GM06990 (cell line): Measurements from ENCODE around the gene CDK6.

Experiments used
- DNase-seq: peaks from one replicate; pipeline ENCODE4 v3.0.0-alpha.2; 2011; ENCODE audit not compliant: insufficient read length; ENCODE audit errors: extremely low read depth
- H3K27me3 ChIP-seq: replicated peaks from 2 replicates; pipeline ENCODE4 v1.6.0; 2011; ENCODE audit warnings: low read length; ENCODE audit not compliant: control insufficient read depth, insufficient read depth
- H3K36me3 ChIP-seq: 2 replicates; pipeline ENCODE4 v1.5.1; 2011; ENCODE audit warnings: low read length; ENCODE audit not compliant: control insufficient read depth, insufficient read depth
- H3K4me3 ChIP-seq: replicated peaks from 2 replicates; pipeline ENCODE4 v1.5.1; 2011; ENCODE audit warnings: low read depth, mild to moderate bottlenecking, control low read depth, low read length
- TF ChIP-seq, protein P1 (sequence below): IDR thresholded peaks from 2 replicates; pipeline ENCODE4 v1.5.1; 2011; ENCODE audit warnings: low read length, control low read depth, mild to moderate bottlenecking, inconsistent platforms; ENCODE audit not compliant: insufficient read depth, poor library complexity, severe bottlenecking

CDK6 gene

DNA sequence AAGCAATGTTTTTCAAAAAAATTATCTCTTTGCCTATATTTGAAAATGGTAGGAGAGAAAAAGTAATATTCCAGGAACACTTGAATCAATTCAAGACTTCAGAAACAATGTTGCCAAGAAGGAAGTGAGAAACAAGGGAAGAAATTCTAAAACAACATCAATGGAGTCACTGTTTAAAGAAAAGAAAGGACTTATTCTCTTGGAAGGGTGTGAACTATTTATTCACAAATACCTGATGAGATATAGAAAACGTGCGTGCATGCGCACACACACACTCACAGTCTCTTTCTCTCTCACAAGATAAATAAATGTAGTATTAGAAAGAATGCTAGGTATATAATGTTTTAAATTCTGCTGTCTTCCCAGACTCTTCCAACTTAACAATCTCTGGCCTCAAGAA lies 128.9 kb downstream of the CDK6 start:
- no peak overlapping the region for H3K4me3 ChIP-seq
- TF ChIP-seq, protein P1, sequence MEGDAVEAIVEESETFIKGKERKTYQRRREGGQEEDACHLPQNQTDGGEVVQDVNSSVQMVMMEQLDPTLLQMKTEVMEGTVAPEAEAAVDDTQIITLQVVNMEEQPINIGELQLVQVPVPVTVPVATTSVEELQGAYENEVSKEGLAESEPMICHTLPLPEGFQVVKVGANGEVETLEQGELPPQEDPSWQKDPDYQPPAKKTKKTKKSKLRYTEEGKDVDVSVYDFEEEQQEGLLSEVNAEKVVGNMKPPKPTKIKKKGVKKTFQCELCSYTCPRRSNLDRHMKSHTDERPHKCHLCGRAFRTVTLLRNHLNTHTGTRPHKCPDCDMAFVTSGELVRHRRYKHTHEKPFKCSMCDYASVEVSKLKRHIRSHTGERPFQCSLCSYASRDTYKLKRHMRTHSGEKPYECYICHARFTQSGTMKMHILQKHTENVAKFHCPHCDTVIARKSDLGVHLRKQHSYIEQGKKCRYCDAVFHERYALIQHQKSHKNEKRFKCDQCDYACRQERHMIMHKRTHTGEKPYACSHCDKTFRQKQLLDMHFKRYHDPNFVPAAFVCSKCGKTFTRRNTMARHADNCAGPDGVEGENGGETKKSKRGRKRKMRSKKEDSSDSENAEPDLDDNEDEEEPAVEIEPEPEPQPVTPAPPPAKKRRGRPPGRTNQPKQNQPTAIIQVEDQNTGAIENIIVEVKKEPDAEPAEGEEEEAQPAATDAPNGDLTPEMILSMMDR = no peak
- no peaks in the 10 kb centered on the region for H3K36me3 ChIP-seq
- no peak for DNase-seq
- H3K27me3 ChIP-seq = no peaks in the 10 kb centered on the region

DNA sequence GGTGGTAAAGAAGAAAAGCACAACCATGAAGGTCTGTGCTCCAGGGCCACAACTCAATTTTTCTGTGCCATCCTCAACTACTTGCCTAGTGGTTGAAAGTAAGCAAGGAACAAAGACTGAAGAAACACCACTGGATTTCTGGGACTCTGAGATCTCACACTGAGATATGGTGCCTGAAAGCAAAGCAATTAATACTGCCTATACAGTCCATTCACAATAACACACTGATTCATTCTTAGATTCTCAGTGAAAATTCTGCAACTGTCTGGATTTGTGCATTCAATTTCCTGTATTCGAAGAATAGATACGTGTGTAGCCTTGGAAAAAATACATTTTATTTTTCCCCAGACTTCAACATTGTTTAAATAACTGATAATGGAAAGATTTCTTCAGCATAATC lies 129.8 kb downstream of the CDK6 start:
- Histone ChIP-seq H3K4me3 (no peak overlapping the region), H3K27me3 (no peaks in the 10 kb centered on the region), H3K36me3 (no peaks in the 10 kb centered on the region)
- TF ChIP-seq, protein P1 = no peak
- no peak for DNase-seq

DNA sequence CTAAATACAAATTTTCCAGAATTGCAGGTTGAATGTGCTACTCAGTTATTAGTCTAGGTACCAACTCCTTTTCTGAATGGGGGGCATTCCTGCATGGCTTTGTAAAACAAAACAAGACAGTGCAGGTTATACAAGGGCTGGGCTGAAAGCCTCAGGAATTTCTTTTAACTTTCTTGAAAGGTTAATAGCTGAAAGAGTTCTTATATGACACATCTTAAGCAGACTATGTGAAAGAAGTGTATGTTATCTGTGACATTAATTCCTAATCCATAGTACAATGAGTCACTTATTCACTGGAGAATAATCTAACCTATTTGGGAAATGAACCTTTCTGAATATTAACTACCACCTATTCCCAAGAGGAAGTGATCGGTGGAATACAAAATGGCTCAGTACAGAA lies 130.5 kb downstream of the CDK6 start:
- DNase-seq = no peak
- H3K4me3 ChIP-seq = no peak overlapping the region
- H3K27me3 ChIP-seq = no peaks in the 10 kb centered on the region
- peaks cover under 1% of the 10 kb centered on the region; the same call in 1 of the 2 replicates for H3K36me3 ChIP-seq
- TF ChIP-seq, protein P1 = no peak

DNA sequence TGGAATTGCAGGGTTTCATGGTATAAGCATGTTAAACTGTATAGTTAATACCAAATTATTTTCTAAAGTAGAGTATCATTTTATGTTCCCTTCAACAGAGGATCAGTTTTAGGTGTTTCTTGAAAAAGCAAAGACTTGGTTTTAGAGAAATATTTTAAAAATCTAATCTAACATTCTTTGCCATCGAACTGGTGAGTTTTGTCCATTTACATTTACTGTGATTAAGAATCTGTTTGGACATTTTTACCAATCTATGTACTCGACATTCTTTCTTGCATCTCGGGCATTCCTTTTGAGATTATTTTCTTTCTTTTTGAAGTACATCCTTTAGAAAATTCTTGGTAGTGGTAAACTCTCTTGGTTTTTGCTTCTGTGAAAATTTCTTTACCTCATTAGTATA lies 131.5 kb downstream of the CDK6 start:
- Histone ChIP-seq H3K4me3 (no peak overlapping the region), H3K27me3 (no peaks in the 10 kb centered on the region), H3K36me3 (peaks cover 2% of the 10 kb centered on the region; the same call in 1 of the 2 replicates)
- TF ChIP-seq, protein P1 = no peak
- DNase-seq = no peak

DNA sequence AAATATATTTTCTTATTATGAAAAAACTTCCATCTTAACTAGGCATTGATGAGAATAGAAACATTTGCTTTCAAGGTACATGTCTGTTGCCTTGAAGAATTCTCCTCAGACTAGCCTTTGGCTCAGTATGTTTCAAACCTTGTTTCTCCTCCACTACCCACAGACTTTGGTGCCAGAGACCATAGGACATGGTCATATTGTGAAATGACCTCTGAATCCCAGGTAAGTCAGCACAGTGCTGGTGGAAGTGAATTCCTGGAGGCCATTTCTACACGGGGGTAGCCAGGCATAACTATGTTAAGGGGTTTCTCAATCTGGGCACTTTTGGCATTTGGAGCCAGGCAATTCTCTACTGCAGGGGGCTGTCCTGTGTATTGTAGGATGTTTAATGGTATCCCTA lies 133.8 kb downstream of the CDK6 start:
- Histone ChIP-seq H3K27me3 (no peaks in the 10 kb centered on the region), H3K4me3 (no peak overlapping the region), H3K36me3 (peaks cover 2% of the 10 kb centered on the region; the same call in 1 of the 2 replicates)
- DNase-seq = no peak
- TF ChIP-seq, protein P1 = no peak

DNA sequence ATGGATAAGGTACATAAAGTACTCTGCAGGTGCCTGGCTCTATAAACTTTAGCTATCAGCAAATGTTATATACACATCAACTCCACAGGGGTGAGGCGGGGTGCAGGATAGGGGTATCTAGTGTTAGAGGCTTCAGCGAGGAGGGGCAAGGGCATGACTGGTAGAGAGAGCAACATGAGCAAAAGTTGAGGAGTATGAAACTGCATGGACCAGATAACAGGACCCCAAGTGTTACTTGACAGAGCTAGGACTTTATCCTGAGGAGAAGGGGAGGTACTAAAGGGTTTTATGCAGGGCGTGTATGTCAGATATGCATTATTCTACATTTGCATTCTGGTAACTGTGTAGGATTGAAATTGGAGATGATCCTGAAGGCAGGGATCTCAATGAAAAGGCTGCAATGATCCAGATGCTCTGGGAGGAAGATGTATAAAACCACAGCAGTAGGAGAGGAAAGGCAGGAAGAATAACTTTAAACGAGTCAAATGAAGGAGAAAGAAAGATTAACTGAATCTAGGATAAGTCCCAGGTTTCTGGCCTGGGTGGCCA lies 136.3 kb downstream of the CDK6 start:
- Histone ChIP-seq H3K27me3 (no peaks in the 10 kb centered on the region), H3K4me3 (no peak overlapping the region), H3K36me3 (peaks cover 9% of the 10 kb centered on the region)
- no peak for DNase-seq
- TF ChIP-seq, protein P1 = no peak
